C4-2B (cell line): ENCODE results near the gene SNX3.

ENCODE experiments used
- H3K27ac ChIP-seq: fragments of 450-650 bp; 2 replicates; pipeline ENCODE4 v1.5.1; 2017
- ZFX ChIP-seq: fragments of 450-650 bp; IDR thresholded peaks from 2 replicates; pipeline ENCODE4 v1.6.1; 2017
- TF ChIP-seq, protein P1 (sequence below): fragments of 450-650 bp; conservative IDR thresholded peaks from 2 replicates; pipeline ENCODE4 v1.5.1; 2017; ENCODE audit warnings: mild to moderate bottlenecking

SNX3 gene

DNA sequence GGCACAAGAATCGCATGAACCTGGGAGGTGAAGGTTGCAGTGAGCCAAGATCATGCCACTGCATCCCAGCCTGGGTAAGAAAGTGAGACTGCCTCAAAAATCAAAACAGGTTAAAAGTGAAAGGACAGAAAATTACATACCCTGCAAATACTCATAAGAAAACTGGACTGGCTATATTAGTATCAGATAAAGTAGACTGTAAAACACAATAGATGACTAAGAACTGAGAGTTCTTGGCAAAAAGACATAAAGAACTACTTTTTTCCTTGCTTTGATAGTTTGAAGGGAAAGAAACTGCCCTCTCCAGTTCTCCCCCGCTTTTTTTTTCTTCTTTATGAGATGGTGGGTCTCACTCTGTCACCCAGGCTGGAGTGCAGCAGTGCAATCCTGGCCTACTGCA is 17.0 kb downstream of the SNX3 start:
- TF ChIP-seq ZFX: no peak
- TF ChIP-seq, protein P1, sequence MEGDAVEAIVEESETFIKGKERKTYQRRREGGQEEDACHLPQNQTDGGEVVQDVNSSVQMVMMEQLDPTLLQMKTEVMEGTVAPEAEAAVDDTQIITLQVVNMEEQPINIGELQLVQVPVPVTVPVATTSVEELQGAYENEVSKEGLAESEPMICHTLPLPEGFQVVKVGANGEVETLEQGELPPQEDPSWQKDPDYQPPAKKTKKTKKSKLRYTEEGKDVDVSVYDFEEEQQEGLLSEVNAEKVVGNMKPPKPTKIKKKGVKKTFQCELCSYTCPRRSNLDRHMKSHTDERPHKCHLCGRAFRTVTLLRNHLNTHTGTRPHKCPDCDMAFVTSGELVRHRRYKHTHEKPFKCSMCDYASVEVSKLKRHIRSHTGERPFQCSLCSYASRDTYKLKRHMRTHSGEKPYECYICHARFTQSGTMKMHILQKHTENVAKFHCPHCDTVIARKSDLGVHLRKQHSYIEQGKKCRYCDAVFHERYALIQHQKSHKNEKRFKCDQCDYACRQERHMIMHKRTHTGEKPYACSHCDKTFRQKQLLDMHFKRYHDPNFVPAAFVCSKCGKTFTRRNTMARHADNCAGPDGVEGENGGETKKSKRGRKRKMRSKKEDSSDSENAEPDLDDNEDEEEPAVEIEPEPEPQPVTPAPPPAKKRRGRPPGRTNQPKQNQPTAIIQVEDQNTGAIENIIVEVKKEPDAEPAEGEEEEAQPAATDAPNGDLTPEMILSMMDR: no peak
- no peak overlapping the region for H3K27ac ChIP-seq

DNA sequence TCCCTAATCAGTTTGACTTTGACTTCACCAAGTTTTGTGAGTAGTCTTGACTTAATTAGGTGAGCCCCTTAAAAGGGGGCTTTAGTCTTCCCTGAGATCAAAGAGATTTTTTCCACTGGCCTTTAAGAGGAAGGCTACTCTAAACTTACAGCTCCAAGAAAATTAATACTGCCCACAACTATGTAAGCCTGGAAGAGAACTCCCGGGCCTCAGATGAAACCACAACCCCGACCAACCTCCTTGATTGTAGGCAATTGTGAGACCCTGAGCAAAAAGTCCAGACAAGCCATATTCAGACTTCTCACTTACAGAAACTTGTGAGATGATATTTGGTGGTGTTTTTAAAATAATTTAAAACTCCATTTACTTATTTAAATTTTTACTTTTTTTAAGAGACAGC is 18.1 kb downstream of the SNX3 start:
- H3K27ac ChIP-seq: no peak overlapping the region
- TF ChIP-seq, protein P1: no peak
- TF ChIP-seq ZFX: no peak

DNA sequence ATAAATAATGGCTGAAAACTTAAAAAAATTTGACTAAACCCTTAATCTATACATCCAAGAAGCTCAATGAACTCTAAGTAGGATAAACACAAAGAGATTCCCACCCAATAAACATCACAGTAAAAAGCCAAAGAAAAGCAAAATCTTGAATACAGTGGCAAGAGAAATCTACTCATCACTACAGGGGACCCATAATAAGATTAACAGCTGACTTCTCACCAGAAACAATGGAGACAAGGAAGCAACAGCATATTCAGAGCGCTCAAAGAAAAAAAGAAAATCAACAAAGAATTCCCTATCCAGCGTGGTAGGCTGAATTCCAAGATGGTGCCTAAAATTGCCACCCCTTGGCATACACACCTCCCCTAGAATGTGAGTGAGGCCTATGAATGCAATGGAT is 18.6 kb downstream of the SNX3 start:
- H3K27ac ChIP-seq: no peak overlapping the region
- TF ChIP-seq ZFX: no peak
- TF ChIP-seq, protein P1: no peak

DNA sequence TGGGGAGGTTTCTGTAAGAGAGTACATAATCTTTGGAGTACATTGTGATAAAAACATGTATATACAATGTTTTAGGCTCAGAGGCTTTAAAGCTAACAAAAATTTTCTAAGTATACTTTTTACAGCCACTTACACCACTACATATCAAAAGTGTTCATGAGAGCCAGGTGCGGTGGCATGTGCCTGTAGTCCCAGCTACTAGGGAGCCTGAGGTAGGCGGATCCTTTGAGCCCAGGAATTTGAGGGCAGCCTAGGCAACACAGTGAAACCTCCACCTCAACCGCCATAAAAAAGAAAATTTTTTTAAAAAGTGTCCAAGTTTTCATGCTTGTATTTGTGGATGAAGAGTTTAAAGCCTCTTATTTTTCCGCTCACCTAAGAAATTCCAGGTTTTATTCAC is 22.5 kb downstream of the SNX3 start:
- no peak overlapping the region for H3K27ac ChIP-seq
- TF ChIP-seq, protein P1: no peak
- TF ChIP-seq ZFX: no peak

DNA sequence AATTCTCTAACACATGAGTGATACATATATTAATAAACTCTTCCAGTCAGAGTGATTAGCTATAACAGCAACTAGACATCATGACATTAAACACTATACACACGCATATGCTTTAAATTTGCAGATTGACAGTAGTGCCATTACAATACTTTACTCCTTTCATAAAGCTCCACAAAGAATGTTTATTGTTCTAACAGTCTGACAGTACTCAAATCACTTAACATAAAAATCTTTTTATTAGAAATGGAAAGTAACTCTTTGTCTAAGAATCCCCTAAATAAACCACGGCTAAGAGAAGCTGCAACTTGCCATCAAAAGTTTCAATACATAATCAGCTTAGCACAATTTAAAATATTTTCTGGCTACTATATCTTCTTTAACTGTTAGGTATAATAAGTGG is 24.0 kb downstream of the SNX3 start:
- H3K27ac ChIP-seq: no peak overlapping the region
- TF ChIP-seq, protein P1: no peak
- no peak for TF ChIP-seq ZFX

DNA sequence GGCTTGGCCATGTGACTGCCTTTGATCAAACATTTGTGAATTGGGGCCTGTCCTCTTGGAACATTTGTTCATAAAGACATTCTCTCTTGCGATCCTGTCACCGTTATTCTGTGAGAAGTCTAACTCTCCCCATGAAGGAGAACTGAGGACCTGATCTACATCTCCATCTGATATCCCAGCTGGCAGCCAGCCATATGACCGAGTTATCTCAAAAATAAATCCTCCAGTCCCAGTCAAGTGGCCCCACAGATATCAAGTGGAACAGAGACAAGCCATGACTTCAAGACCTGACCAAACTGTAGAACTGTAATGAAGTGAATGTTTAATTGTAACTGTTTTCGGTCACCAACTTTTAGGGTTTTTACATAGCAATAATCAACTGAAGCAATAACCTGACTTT is 25.7 kb downstream of the SNX3 start:
- TF ChIP-seq, protein P1: no peak
- no peak for TF ChIP-seq ZFX
- H3K27ac ChIP-seq: no peak overlapping the region

DNA sequence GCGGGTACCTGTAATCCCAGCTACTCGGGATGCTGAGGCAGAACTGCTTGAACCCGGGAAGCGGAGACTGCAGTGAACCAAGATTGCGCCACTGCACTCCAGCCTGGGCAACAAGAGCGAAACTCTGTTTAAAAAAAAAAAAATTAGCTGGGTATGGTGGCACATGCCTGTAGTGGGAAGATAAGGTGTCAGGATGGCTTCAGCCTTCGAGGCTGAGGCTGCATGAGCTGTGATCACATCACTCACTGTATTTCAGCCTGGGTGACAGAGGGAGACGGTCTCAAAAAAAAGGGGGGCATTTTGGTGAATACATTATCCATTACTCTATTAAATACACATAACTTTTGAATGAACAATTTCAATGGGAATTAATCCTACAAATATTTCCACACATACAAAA is 32.4 kb downstream of the SNX3 start:
- H3K27ac ChIP-seq: no peak overlapping the region
- TF ChIP-seq, protein P1: no peak
- TF ChIP-seq ZFX: no peak
